ENCODE measurements around the gene TNNC2. TPM values are rescaled to one million over a fixed set of nuclear protein-coding genes. Genes with fewer than 3 reads are reported as not detected.

Gene TNNC2
- total RNA-seq, 2 donors from 2014 or later = 0.51 TPM; not detected in 1

GRCh38 chr20:45774945-45775344, 52.2 kb downstream of the TNNC2 start:
- peaks cover 3 to 22% of the 10 kb centered on the region in 2 donors for H3K4me1 ChIP-seq
- TF ChIP-seq CTCF (IDR thresholded peaks at IDR 0.05) = no peak
- H3K36me3 ChIP-seq = no peaks in the 10 kb centered on the region
- H3K9me3 ChIP-seq = no peaks in the 10 kb centered on the region
- no peaks in the 10 kb centered on the region for H3K27me3 ChIP-seq
- H3K4me3 ChIP-seq = no peak overlapping the region
- DNase-seq (ENCODE audit: low spot score) = no peak
- H3K27ac ChIP-seq = no peak overlapping the region

Other genes starting within 250 kb of the TNNC2 start
- gene WFDC8, start 248.0 kb downstream of the TNNC2 start, total RNA-seq = not detected
- gene WFDC10A, start 197.6 kb downstream of the TNNC2 start, total RNA-seq = not detected
- not detected for gene WFDC9, start 196.0 kb downstream of the TNNC2 start, total RNA-seq
- gene WFDC11, start 157.1 kb downstream of the TNNC2 start, total RNA-seq = not detected
- not detected for gene WFDC13, start 125.3 kb downstream of the TNNC2 start, total RNA-seq
- not detected for gene WFDC10B, start 122.3 kb downstream of the TNNC2 start, total RNA-seq
- gene SPINT4, start 105.0 kb downstream of the TNNC2 start, total RNA-seq = not detected
- gene WFDC3, start 35.4 kb downstream of the TNNC2 start, total RNA-seq = under 1 TPM in 1 of 2 donors, not detected in 1; 0.75 TPM
- 10 to 100 TPM; 13.2 to 21.6 TPM for gene DNTTIP1, start 35.4 kb downstream of the TNNC2 start, total RNA-seq
- gene UBE2C, start 14.7 kb downstream of the TNNC2 start, total RNA-seq = 1 to 10 TPM; 1.4 to 4.9 TPM
- gene SNX21, start 6.5 kb upstream of the TNNC2 start, total RNA-seq = 10 to 100 TPM; 43.5 to 54.7 TPM
- gene ACOT8, start 30.1 kb upstream of the TNNC2 start, total RNA-seq = 10 to 100 TPM; 39.9 to 40.9 TPM
- gene ZSWIM3, start 30.3 kb upstream of the TNNC2 start, total RNA-seq = 1 to 10 TPM; 2.4 to 3.7 TPM
- 10 to 100 TPM in 1 of 2 donors, 1 to 10 TPM in 1; 9.8 to 13.8 TPM for gene ZSWIM1, start 53.9 kb upstream of the TNNC2 start, total RNA-seq
- 1 to 10 TPM; 1.1 to 1.4 TPM for gene SPATA25, start 60.3 kb upstream of the TNNC2 start, total RNA-seq
- gene NEURL2, start 63.9 kb upstream of the TNNC2 start, total RNA-seq = 1 to 10 TPM; 8.7 to 8.8 TPM
- gene CTSA, start 64.0 kb upstream of the TNNC2 start, total RNA-seq = 100 to 1,000 TPM in 1 of 2 donors, 10 to 100 TPM in 1; 83.8 to 116 TPM
- 100 to 1,000 TPM in 1 of 2 donors, 10 to 100 TPM in 1; 53.6 to 221 TPM for gene PLTP, start 84.8 kb upstream of the TNNC2 start, total RNA-seq
- 10 to 100 TPM; 21.1 to 39.8 TPM for gene PCIF1, start 107.4 kb upstream of the TNNC2 start, total RNA-seq
- 10 to 100 TPM in 1 of 2 donors, 1 to 10 TPM in 1; 6.6 to 12.1 TPM for gene ZNF335, start 144.9 kb upstream of the TNNC2 start, total RNA-seq
- 1 to 10 TPM in 1 of 2 donors, under 1 TPM in 1; 0.82 to 1.8 TPM for gene MMP9, start 181.6 kb upstream of the TNNC2 start, total RNA-seq
- gene SLC12A5, start 201.9 kb upstream of the TNNC2 start, total RNA-seq = not detected

Measured in right atrium auricular region (tissue), 2 donors.